HG02938 (cell line): ENCODE data around the gene PCDH7.

Source experiments
- ATAC-seq: cut with Tn5 transposase; IDR thresholded peaks from one replicate; pipeline ENCODE4 v1.9.1; 2021; ENCODE audit warnings: mild to moderate bottlenecking, moderate library complexity; ENCODE audit not compliant: unreplicated experiment

The PCDH7 gene

GRCh38 chr4:30720021-30720660, at the start of gene PCDH7:
Gene PCDH7, plus strand, starts transcription at chr4:30720369. Its CDS starts 1,054 bp downstream, at chr4:30721423.
- no peak for ATAC-seq

GRCh38 chr4:30671926-30672448, 48.2 kb upstream of the PCDH7 start:
- no peak for ATAC-seq

- ATAC-seq = no peak
Observed at GRCh38 chr4:30696191-30696590, 24.0 kb upstream of the PCDH7 start.

GRCh38 chr4:30714408-30715031, 5.6 kb upstream of the PCDH7 start:
- no peak for ATAC-seq

GRCh38 chr4:30716158-30716557, 4.0 kb upstream of the PCDH7 start:
- no peak for ATAC-seq

GRCh38 chr4:30716681-30717207, 3.4 kb upstream of the PCDH7 start:
- no peak for ATAC-seq

GRCh38 chr4:30717208-30718020, 2.8 kb upstream of the PCDH7 start:
- no peak for ATAC-seq

GRCh38 chr4:30718021-30718542, 2.1 kb upstream of the PCDH7 start:
- no peak for ATAC-seq

GRCh38 chr4:30718641-30719453, 1.3 kb upstream of the PCDH7 start:
- no peak for ATAC-seq

GRCh38 chr4:30719454-30720020, 632 bp upstream of the PCDH7 start:
- ATAC-seq = no peak

GRCh38 chr4:30720661-30721184, 554 bp downstream of the PCDH7 start:
- ATAC-seq = no peak

- no peak for ATAC-seq
Observed at GRCh38 chr4:30721185-30722091, 1.3 kb downstream of the PCDH7 start.

- ATAC-seq = no peak
Observed at GRCh38 chr4:30722092-30722358, 1.9 kb downstream of the PCDH7 start.

- ATAC-seq = no peak
Observed at GRCh38 chr4:30722359-30723200, 2.4 kb downstream of the PCDH7 start.

- no peak for ATAC-seq
Observed at GRCh38 chr4:30723201-30723955, 3.2 kb downstream of the PCDH7 start.

- ATAC-seq = no peak
Observed at GRCh38 chr4:30724247-30724646, 4.1 kb downstream of the PCDH7 start.

GRCh38 chr4:30725562-30725961, 5.4 kb downstream of the PCDH7 start:
- no peak for ATAC-seq
